Cerebellar nuclear complex (tissue), 1 donor: ENCODE measurements around the gene PAMR1.
"Not testable (repeated sequence)": the region's sequence is repeated elsewhere in the genome, so short reads cannot be mapped to it uniquely, and the experiment has no call there.

ENCODE experiments used
- DNase-seq, 2 experiments: peaks; one replicate each; lab custom pipeline; 2025; lab: John Stamatoyannopoulos, UW

Gene PAMR1

GRCh38 chr11:35525501-35526175 is at the start of gene PAMR1:
Gene PAMR1 (minus strand): TSS chr11:35525616. CDS start chr11:35525585, 31 bp downstream.
- DNase-seq: no peak

DNA sequence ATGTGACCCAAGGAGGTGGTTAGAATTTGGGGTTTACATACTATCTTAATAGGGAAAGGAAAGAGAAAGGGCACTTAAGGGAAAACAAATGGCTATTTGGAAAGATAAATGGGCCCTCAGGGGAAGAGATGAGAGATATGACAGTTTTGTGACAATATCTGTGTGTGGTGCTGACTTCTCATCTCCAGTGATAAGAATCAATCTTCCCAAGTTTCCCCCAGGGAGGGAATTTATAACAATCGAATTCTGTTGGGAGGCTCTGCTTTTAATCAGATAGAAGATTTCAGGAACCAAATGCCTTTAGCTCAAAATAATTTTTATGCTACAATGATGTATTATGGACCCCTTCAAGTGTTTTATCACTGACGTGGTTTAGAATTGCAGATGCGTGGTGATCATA is 46.3 kb upstream of the PAMR1 start:
- no peak for DNase-seq

DNA sequence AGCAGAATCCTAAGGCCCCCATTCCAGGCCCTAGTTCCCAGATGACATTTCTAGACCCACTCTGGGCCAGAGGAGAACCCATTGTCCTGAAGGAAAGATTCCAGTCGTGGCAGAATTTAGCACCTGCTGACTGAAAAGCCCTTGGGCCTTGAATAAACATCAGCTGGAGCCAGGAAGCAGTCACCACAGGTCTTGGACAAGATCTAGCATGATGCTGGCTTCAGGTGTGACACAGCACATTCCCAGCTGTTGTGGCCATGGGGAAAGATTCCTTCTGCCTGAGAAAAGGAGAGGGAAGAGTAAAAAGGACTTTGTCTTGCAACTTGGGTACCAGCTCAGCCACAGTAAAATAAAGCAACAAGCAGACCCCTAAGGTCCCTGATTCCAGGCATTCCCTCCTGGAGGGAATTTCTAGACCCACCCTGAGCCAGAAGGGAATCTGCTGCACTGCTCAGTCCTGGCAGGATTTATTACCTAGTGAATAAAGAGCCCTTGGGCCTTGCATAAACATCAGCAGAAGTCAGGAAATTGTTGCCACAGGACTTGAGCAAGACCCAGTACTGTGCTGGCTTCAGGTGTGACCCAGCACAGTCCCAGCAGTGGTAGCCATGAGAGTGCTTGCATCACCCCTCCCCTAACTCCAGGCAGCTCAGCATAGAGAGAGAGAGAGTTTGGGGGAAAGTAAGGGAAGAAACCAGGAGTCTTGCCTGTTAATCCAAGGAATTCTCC is 42.5 kb upstream of the PAMR1 start:
- DNase-seq: no peak

GRCh38 chr11:35566885-35567284 is 41.5 kb upstream of the PAMR1 start:
- no peak for DNase-seq

DNA sequence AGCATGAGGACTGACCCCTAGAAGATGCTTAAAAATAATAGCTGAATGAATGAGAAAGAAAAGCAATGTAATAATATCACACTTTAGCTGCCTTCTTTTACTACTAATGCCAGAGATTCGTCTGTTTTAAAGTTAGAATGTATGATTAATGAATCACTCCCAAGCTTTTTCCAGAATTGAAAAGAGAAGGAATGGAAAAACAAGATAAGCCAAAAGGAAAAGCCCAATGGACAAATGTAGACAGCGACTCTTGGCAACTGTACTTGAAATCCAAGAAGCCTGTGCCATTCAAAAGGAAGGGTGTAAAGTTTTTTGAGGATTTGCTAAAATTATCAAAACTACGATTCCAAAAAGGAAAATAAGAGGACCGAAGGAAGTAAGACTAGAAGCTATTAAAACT is 40.8 kb upstream of the PAMR1 start:
- DNase-seq: no peak

GRCh38 chr11:35564245-35564595 is 38.8 kb upstream of the PAMR1 start:
- DNase-seq: no peak

GRCh38 chr11:35563484-35564244 is 38.2 kb upstream of the PAMR1 start:
- no peak for DNase-seq

- no peak for DNase-seq
Observed at GRCh38 chr11:35559949-35560348, 34.5 kb upstream of the PAMR1 start.

DNA sequence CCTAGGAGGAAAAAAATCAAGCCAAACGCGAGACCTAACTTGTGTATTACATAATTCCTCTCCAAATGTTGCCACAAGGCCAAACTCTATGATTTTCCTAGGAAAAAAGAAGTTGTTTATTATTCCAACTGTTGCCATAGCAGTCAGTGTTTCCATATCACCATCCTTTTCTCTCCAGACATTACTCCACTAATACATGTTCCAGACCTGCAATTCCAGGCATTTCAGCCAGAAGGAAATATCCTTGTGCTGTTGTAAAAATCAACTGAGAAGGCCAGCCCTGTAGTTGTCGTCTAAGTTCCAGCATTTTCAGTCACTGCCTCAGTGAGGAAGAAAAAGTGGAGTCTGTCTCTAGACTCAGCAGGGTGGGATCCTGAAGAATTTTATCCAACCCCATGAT is 33.1 kb upstream of the PAMR1 start:
- no peak for DNase-seq

GRCh38 chr11:35555488-35555887 is 30.1 kb upstream of the PAMR1 start:
- no peak for DNase-seq

DNA sequence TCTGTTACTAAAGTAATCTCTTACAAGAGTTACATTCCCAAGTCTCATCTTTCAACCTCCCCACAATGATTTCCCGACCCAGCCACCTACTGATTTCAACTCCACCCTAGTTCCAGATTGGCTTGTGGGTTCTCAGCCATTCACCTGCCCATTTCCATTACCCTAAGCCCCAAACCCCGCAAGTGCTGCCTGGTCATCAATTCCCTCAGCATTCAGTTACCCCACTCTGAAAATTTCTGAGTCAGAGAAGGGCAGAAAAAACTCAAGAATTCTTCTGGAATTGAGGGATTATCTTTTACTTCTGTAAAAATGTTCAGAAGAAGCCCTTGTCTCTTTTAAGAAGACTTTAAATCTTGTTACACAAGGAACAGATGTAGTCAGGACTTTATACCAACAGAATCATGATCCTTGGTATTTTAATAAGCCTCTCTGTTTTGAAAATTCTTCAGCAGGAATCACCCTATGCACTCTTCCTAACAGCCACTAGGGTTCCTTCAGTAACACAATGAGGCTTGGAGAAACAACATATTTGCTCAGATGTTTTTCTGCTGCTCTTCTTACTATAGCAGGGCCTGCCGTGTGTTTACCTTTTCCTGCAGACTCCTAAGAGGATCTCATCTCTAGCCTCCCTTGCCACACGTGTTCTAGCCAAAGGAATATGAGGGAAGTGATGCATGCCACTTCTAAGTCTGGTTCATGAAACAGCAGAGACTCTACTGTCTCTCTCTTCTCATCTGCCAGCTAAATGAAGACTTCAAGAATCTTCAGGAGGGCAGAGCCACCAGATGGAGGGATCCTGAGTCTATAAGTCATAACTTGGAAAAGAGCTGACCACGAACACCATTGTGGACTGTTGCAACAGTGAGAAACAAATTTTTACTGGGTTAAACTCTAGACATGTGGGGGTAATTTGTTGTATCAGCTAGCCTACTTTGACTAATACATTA is 29.3 kb upstream of the PAMR1 start:
- no peak for DNase-seq

DNA sequence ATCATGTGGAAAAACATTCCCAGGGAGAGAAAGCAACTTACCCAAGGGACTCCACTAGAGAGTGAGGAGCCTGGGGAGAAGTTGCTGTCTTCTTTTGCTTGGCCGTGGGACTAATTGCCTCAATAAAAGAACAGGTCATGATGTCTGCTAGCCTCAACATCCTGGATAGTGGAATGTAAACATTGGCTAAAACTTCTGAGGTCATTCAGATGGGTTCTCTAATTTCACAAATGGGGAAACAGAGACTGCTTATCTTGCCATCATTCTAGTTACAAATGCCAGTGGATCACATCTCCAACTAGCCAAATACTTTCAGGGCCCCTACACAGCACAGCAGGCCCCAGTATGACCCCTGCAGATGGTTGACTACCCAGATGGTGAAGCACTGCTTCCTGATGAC is 28.4 kb upstream of the PAMR1 start:
- DNase-seq: no peak

- no peak for DNase-seq
Observed at GRCh38 chr11:35553021-35553420, 27.6 kb upstream of the PAMR1 start.

DNA sequence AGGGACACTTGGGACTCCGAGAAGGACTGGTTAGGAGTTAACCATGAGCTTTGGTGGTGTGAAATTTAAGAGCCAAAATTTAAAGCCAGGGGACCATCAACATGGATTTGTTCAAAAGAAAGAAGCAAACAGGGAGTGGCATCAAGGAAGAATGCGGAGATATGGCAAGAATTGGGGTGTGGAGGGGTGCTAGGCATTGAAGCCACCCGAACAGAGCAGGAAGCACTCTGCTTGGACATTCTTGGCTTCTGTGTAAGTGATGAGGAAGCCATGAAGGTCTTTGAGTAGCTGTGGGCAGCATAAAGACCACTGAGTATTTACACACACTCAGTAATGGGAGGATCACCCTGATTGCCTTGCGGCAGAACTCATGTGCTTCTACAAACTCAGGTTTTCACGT is 27.2 kb upstream of the PAMR1 start:
- no peak for DNase-seq

DNA sequence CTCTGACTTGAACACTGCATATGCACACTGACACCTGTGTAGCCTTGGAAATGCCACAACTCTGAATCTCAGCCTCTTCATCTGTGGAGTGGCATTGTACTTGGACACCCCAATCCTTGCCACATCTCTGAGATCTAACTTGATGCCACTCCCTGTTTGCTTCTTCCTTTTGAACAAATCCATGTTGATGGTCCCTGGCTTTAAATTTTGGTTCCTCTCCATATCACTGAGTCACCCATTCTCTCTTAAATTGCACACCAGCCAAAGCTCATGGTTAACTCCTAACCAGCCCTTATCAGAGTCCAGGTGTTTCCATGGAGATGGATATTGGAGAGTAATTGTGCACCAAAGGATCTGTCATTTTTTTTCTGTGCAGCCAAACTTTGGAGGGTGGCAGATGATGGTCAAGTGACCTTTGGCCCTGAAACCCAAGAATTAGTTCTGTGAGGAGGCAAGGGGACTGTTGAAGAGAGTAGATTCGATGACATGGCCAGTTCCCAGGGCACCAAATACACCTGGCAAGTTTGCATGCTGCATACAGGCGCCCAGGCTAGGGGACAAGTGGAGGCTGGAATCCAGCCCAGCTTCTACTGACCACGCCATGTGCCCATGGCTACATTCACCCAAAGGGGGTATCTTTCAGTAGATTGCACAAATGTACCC is 25.1 kb upstream of the PAMR1 start:
- DNase-seq: no peak

DNA sequence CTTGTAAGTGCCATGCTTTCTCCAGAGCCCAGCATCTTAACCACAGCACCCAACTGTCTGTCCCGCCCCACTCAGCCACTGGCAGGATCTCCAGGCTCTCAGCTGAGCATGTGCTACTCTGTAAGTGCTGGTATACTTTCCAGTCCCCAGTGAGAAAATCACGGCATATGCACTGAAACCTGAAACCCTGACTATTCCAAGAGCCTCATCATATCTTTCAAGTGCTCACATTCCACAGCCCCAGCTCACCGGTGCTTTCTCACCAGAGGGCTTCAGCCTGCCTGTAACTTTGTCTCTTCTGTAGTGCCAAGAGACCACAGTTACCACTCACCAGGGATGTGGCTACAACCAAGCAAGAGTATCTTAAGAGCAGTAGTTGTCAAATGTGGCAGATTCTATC is 24.4 kb upstream of the PAMR1 start:
- no peak for DNase-seq

DNA sequence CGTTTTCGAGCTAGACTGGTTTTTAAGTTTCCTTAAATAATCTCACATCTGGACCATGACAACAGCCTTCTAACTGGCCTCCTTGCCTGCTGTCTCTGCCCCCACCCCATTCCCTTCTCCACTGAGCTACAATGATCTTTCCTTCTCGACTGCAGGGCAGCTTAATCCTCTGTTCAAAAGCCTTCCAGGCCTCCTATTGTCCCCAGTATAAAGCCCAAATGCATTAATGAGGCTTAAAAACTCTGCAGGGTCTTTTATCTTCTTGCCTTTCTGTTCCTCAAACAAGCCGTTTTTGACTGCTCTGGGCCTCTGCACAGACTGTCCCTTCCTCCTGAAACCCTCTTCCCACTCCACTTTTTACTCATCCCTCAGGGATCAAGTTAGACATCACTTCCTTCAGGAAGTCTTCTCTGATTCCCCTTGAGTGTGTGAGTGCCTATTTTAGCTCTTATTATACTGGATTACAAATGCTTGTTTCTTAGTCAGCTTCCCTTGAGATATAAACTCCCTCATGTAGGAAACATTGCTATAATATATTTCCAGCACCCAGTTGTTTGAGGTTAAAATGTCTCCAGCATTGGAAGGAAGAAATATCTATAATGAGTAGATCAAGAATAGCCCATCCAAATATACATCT is 23.6 kb upstream of the PAMR1 start:
- DNase-seq: no peak

GRCh38 chr11:35547995-35548394 is 22.6 kb upstream of the PAMR1 start:
- DNase-seq: not testable (repeated sequence)

GRCh38 chr11:35546317-35546716 is 20.9 kb upstream of the PAMR1 start:
- no peak for DNase-seq

- DNase-seq: no peak
Observed at GRCh38 chr11:35545391-35546003, 20.1 kb upstream of the PAMR1 start.
